ENCODE results near the gene CLEC3B. TPM values are rescaled to one million over a fixed set of nuclear protein-coding genes. Genes with fewer than 3 reads are reported as not detected.
A peak's percentile ranks its signal among the peaks of the same experiment; 100 is the strongest.

The CLEC3B gene
- polyA plus RNA-seq, 2 of the 4 experiments (the other 2 are of a cell fraction) = not detected

DNA sequence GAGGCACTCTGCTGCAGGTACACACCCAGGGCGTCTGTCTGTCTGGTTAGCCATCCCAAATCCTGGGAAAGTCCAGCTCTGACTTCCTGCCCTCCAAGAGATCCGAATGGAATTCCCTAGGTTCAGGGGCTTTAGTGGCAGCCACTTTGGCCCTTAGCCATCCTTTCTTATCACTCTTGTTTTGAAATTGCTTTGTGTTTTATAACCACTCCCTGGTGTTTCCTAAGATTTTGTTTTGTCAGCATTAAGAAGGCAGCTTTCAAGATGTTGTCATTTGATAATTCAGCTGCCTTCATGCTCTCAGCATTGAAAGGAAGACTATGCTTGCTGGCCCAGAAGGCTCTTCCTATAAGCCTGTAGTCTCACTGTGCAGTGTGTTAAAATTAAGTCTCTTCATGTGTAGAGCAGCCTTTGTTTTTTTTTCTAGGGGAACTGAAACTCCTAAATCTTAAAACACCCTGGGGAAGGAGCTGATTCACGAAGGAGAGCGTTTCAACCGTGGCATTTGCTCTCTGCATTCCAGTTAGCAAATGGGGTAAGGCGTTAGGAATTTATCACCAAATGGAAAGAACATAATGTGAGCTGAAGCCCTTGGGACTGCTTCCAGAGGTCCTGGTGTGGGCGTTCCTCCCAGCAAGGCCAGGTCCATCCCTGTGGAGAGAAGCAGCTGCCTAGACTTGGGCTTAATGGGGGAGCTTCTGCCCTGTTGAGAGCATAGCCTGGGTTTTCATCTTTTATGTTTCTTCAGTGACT is 14.2 kb upstream of the CLEC3B start:
- DNase-seq (ENCODE audit: low read depth in 1 of 2, low spot score in 1 of 2) (no peak), FAIRE-seq (no peak), ATAC-seq (no peak)
- 81% methylated on average over 7 of the region's 7 CpGs for WGBS (ENCODE audit: missing lambda C conversion rate)
- no peaks in the 10 kb centered on the region for H3K4me1 ChIP-seq
- H3K27ac ChIP-seq = no peak overlapping the region
- ChIA-PET CTCF (no interaction called here), POLR2A (no interaction called here)
- H3K4me3 ChIP-seq = no peak overlapping the region
- H3K9me3 ChIP-seq = no peaks in the 10 kb centered on the region
- TF ChIP-seq POLR2A (IDR thresholded peaks at IDR 0.05; ENCODE audit: low read length) (no peak), MAFK (IDR thresholded peaks at IDR 0.05; ENCODE audit: partially characterized antibody) (peak; percentile 38)
- no peak overlapping the region for H3K4me2 ChIP-seq

DNA sequence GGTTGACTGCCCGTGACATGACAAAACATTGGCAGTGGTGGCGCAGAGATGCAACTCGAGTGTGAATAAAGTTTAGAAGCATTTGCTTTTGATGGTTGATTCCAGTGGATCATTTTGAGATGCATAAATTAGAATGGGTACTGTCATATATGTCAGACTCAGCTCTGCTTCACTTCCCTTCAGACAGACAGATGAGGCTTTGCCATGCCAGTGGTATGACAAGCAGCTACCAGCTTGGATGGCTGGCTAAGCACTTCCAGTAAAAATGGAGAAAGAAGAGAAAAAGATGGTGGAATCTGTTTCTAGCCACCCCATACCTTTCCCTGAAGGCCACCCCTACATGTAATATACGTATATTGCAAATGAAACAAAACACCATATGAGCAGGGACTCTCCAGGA is 13.5 kb upstream of the CLEC3B start:
- ChIA-PET POLR2A (no interaction called here), CTCF (interaction anchor here (1.6 kb wide), 1 partner anchor 125 kb away, joined by 3 read pairs; no protein-coding TSS in a partner anchor)
- WGBS (ENCODE audit: missing lambda C conversion rate) = 99% methylated on average over 4 of the region's 4 CpGs
- Histone ChIP-seq H3K27ac (no peak overlapping the region), H3K4me1 (no peaks in the 10 kb centered on the region), H3K4me3 (no peak overlapping the region), H3K9me3 (no peaks in the 10 kb centered on the region), H3K4me2 (no peak overlapping the region)
- TF ChIP-seq HOXA7 (CRISPR knock-in tag; IDR thresholded peaks at IDR 0.05) = no peak
- FAIRE-seq (no peak), DNase-seq (ENCODE audit: low read depth in 1 of 2, low spot score in 1 of 2) (no peak), ATAC-seq (no peak)

DNA sequence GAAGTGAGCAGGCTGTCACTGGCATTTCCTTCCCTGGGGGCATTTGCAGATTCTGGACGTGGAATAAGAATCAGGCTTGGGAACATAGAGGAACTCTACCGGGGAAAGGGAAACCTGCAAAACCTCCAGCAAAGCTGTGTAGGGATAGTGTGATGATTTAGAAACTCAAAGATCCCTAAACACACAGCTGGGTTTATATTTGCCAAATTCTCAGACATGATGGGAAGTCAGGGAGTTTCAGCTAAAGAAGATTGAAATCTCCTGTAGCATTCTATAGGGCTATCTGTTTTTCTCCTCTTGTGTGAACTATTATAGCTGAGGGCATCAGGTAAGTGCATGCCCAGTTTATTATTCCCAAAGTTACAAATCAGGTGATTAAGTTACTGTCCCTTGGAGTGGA is 9.2 kb upstream of the CLEC3B start:
- ATAC-seq (no peak), FAIRE-seq (no peak), DNase-seq (ENCODE audit: low read depth in 1 of 2, low spot score in 1 of 2) (no peak)
- 90% methylated on average over 2 of the region's 2 CpGs for WGBS (ENCODE audit: missing lambda C conversion rate)
- H3K4me3 ChIP-seq = no peak overlapping the region
- POLR2A ChIA-PET = no interaction called here
- CTCF ChIA-PET = interaction anchor here (0.6 kb wide), 1 partner anchor 33 kb away, joined by 3 read pairs; no protein-coding TSS in a partner anchor
- H3K4me2 ChIP-seq = no peak overlapping the region
- H3K27ac ChIP-seq = no peak overlapping the region
- no peaks in the 10 kb centered on the region for H3K4me1 ChIP-seq
- no peak for TF ChIP-seq FOXS1 (CRISPR knock-in tag; IDR thresholded peaks at IDR 0.05)
- TF ChIP-seq GATA3 (IDR thresholded peaks at IDR 0.05; ENCODE audit: borderline replicate concordance) = no peak
- no peak for TF ChIP-seq FOSL2 (IDR thresholded peaks at IDR 0.05)
- no peak for TF ChIP-seq FOSL2 (CRISPR knock-in tag; IDR thresholded peaks at IDR 0.05)
- no peak for TF ChIP-seq KDM1A (IDR thresholded peaks at IDR 0.05; ENCODE audit: low read depth)
- TF ChIP-seq, protein P1, sequence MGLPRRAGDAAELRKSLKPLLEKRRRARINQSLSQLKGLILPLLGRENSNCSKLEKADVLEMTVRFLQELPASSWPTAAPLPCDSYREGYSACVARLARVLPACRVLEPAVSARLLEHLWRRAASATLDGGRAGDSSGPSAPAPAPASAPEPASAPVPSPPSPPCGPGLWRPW (IDR thresholded peaks at IDR 0.05) = no peak
- TF ChIP-seq HOXB13 (CRISPR knock-in tag; IDR thresholded peaks at IDR 0.05; ENCODE audit: low read depth) = no peak
- no peak for TF ChIP-seq FOSB (CRISPR knock-in tag; IDR thresholded peaks at IDR 0.05)
- TF ChIP-seq, protein P2, sequence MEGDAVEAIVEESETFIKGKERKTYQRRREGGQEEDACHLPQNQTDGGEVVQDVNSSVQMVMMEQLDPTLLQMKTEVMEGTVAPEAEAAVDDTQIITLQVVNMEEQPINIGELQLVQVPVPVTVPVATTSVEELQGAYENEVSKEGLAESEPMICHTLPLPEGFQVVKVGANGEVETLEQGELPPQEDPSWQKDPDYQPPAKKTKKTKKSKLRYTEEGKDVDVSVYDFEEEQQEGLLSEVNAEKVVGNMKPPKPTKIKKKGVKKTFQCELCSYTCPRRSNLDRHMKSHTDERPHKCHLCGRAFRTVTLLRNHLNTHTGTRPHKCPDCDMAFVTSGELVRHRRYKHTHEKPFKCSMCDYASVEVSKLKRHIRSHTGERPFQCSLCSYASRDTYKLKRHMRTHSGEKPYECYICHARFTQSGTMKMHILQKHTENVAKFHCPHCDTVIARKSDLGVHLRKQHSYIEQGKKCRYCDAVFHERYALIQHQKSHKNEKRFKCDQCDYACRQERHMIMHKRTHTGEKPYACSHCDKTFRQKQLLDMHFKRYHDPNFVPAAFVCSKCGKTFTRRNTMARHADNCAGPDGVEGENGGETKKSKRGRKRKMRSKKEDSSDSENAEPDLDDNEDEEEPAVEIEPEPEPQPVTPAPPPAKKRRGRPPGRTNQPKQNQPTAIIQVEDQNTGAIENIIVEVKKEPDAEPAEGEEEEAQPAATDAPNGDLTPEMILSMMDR (IDR thresholded peaks at IDR 0.05) = no peak
- no peak for TF ChIP-seq MAZ (IDR thresholded peaks at IDR 0.05; ENCODE audit: borderline replicate concordance, low read depth, low read length)
- no peak for TF ChIP-seq PHF8 (IDR thresholded peaks at IDR 0.05; ENCODE audit: borderline replicate concordance, low read depth)
- TF ChIP-seq SMC3 (IDR thresholded peaks at IDR 0.05) = no peak
- TF ChIP-seq BHLHE40 (IDR thresholded peaks at IDR 0.05; ENCODE audit: low read depth, low read length) = no peak
- no peaks in the 10 kb centered on the region for H3K9me3 ChIP-seq

DNA sequence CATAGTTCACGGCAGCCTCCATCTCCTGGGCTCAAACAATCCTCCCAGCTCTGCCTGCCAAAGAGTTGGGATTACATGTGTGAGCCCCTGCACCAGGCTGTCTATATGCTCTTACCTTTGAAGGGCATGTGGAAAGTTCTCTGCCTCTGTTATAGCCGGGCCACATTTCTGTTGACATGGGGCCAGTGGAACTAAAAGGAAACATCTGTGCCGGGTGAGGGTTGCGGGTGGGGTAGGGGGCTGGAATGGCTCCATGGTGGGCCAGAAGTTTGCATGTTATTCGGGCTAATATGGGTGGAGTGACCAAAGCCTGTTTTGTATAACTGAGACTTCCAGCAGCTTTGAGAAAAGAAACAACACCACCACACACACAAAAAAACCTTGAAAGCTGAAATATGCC is 8.3 kb upstream of the CLEC3B start:
- H3K9me3 ChIP-seq = no peaks in the 10 kb centered on the region
- H3K4me3 ChIP-seq = no peak overlapping the region
- FAIRE-seq (no peak), ATAC-seq (no peak), DNase-seq (ENCODE audit: low read depth in 1 of 2, low spot score in 1 of 2) (no peak)
- POLR2A ChIA-PET = no interaction called here
- no peak overlapping the region for H3K27ac ChIP-seq
- 92% methylated on average over 5 of the region's 5 CpGs for WGBS (ENCODE audit: missing lambda C conversion rate)
- no peaks in the 10 kb centered on the region for H3K4me1 ChIP-seq
- no peak for TF ChIP-seq HEYL (CRISPR knock-in tag; IDR thresholded peaks at IDR 0.05)
- no peak for TF ChIP-seq HDAC2 (IDR thresholded peaks at IDR 0.05)
- H3K4me2 ChIP-seq = no peak overlapping the region
- CTCF ChIA-PET = interaction anchor here (0.6 kb wide), 1 partner anchor 34 kb away, joined by 3 read pairs; no protein-coding TSS in a partner anchor
